ENCODE measurements around the gene CACNA1B.

Gene CACNA1B

GRCh38 chr9:138062196-138062595, 184.6 kb downstream of the CACNA1B start:
- DNase-seq: no peak

- DNase-seq: no peak
Measured at GRCh38 chr9:138063033-138063432, 185.5 kb downstream of the CACNA1B start.

GRCh38 chr9:138063785-138064184, 186.2 kb downstream of the CACNA1B start:
- no peak for DNase-seq

GRCh38 chr9:138064547-138064946, 187.0 kb downstream of the CACNA1B start:
- no peak for DNase-seq

- DNase-seq: no peak
Measured at GRCh38 chr9:138065287-138065686, 187.7 kb downstream of the CACNA1B start.

GRCh38 chr9:138066049-138066448, 188.5 kb downstream of the CACNA1B start:
- DNase-seq: no peak

GRCh38 chr9:138067613-138068367, 190.2 kb downstream of the CACNA1B start:
- no peak for DNase-seq

- DNase-seq: no peak
Measured at GRCh38 chr9:138068601-138069035, 191.0 kb downstream of the CACNA1B start.

- no peak for DNase-seq
Measured at GRCh38 chr9:138069731-138070456, 192.3 kb downstream of the CACNA1B start.

- no peak for DNase-seq
Measured at GRCh38 chr9:138070815-138071214, 193.2 kb downstream of the CACNA1B start.

- DNase-seq: no peak
Measured at GRCh38 chr9:138071292-138071691, 193.7 kb downstream of the CACNA1B start.

- DNase-seq: no peak
Measured at GRCh38 chr9:138071731-138072130, 194.1 kb downstream of the CACNA1B start.

- no peak for DNase-seq
Measured at GRCh38 chr9:138072161-138072842, 194.7 kb downstream of the CACNA1B start.

GRCh38 chr9:138072897-138073296, 195.3 kb downstream of the CACNA1B start:
- DNase-seq: no peak

GRCh38 chr9:138073408-138073807, 195.8 kb downstream of the CACNA1B start:
- DNase-seq: no peak

GRCh38 chr9:138073808-138074207, 196.2 kb downstream of the CACNA1B start:
- no peak for DNase-seq

- DNase-seq: no peak
Measured at GRCh38 chr9:138074516-138074915, 196.9 kb downstream of the CACNA1B start.

- DNase-seq: no peak
Measured at GRCh38 chr9:138075496-138075895, 197.9 kb downstream of the CACNA1B start.

- no peak for DNase-seq
Measured at GRCh38 chr9:138075961-138076649, 198.5 kb downstream of the CACNA1B start.

GRCh38 chr9:138076650-138077009, 199.0 kb downstream of the CACNA1B start:
- DNase-seq: no peak

GRCh38 chr9:138077126-138077525, 199.5 kb downstream of the CACNA1B start:
- no peak for DNase-seq

- DNase-seq: no peak
Measured at GRCh38 chr9:138077898-138078540, 200.4 kb downstream of the CACNA1B start.

- DNase-seq: no peak
Measured at GRCh38 chr9:138078846-138079245, 201.3 kb downstream of the CACNA1B start.

Data from NCI-H2107 (cell line).